Prostate gland (tissue), 2 donors: ENCODE measurements around the gene MOK.

Experiments
- CTCF ChIP-seq, 4 experiments: fragments of 200-600 bp in 2 of 4; fragments of 450-650 bp in 2 of 4; sonication (generic) in 2 of 4; IDR thresholded peaks; 1 replicate in 3 of 4; 2 replicates in 1 of 4; pipeline ENCODE4 v1.5.1; 2016 to 2019; ENCODE audit warnings: antibody characterized with exemption in 4 of 4, mild to moderate bottlenecking in 2 of 4, moderate library complexity in 2 of 4
- POLR2A ChIP-seq: fragments of 450-650 bp; IDR thresholded peaks from one replicate; pipeline ENCODE4 v1.6.1; 2016; ENCODE audit warnings: antibody characterized with exemption, mild to moderate bottlenecking
- POLR2AphosphoS5 ChIP-seq: sonication (generic); formaldehyde crosslinking; IDR thresholded peaks from one replicate; pipeline ENCODE4 v1.6.1; 2017; ENCODE audit warnings: antibody characterized with exemption

- TF ChIP-seq POLR2A (no peak), CTCF (IDR thresholded peaks at IDR 0.05) (no peak), POLR2AphosphoS5 (no peak)
These were observed 101.6 kb downstream of the MOK start for GRCh38 chr14:102203382-102203781.
